Testis (tissue), 2 donors: ENCODE data around the gene MAN1C1.

Experiments
- CTCF ChIP-seq, 3 experiments: fragments of 450-650 bp in 2 of 3; fragments of 200-600 bp in 1 of 3; sonication (generic) in 1 of 3; IDR thresholded peaks; one replicate each; pipeline ENCODE4 v1.5.1; 2016 to 2019; ENCODE audit warnings: antibody characterized with exemption in 3 of 3, mild to moderate bottlenecking in 2 of 3, moderate library complexity in 1 of 3
- POLR2A ChIP-seq: fragments of 450-650 bp; IDR thresholded peaks from one replicate; pipeline ENCODE4 v1.6.1; 2017; ENCODE audit warnings: antibody characterized with exemption, mild to moderate bottlenecking, moderate library complexity

- no peak for TF ChIP-seq CTCF (IDR thresholded peaks at IDR 0.05)
- no peak for TF ChIP-seq POLR2A
These were observed 1.4 kb upstream of the MAN1C1 start for GRCh38 chr1:25615172-25615541.
